GM19099 (cell line): ENCODE data around the gene CCDC27.

Experiments used
- POLR2A ChIP-seq: IDR thresholded peaks from 3 replicates; pipeline ENCODE4 v1.6.1; 2011; ENCODE audit warnings: low read depth; ENCODE audit not compliant: insufficient read length; ENCODE audit errors: extremely low read depth

The CCDC27 gene

DNA sequence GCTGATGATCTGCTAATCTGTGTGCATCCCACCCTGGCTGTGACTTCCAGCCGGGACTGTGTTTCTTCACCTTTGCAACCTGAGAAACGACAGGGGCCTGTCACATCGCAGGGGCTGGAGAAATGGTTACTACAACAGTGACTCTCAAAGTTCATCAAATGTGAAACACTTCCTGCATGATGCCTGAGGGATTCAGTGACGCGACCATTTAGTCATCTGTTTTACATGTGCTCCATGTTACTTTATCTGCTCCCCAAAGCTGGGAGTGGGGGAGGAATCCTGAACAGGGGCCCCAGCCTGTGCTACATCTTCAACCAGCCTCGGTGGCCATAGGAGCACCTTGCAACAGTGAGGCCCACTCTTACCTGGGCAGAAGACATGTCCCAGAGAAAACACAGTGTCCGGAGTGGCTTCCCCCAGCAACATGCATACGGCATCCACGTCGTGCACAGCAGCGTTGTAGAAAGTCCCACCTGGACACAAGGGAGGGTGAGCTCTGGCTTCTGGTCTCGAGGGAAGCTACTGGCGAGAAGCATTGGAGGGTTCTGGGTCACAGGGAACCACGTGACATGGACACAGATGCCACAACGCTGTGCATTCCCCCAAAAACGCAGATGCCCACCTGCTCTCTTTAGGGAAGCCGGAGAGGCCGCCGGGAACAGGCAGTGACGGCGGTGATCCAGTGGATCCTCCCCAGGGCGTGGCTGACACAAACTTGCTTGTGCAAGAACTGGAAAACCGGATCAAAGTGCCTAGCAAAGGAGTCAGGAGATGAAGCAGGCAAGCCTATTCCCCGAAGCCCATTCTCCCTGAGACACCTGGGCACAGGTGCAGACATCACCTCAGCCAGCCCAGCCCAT lies 9.6 kb upstream of the CCDC27 start:
- TF ChIP-seq POLR2A = no peak

DNA sequence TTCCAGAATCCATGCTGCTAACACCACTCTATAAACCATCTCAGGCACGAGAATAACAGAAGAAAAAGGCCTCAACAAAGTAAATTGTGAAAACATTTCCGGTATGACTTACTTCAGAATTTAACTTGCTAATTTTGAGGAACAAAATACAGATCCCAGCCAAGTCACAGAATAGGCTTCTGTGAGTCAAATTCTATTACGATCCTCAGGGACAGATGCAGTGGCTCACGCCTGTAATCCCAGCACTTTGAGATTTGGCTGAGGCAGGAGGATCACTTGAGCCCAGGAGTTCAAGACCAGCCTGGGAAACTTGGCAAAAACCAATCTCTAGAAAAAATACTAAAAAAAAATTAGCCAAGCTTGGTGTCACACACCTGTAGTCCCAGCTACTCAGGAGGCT lies 8.8 kb upstream of the CCDC27 start:
- TF ChIP-seq POLR2A = no peak

- TF ChIP-seq POLR2A = no peak
Observed at GRCh38 chr1:3743826-3744225, 8.4 kb upstream of the CCDC27 start.

GRCh38 chr1:3744646-3745045 lies 7.6 kb upstream of the CCDC27 start:
- TF ChIP-seq POLR2A = no peak

- TF ChIP-seq POLR2A = no peak
Observed at GRCh38 chr1:3745071-3745470, 7.2 kb upstream of the CCDC27 start.

GRCh38 chr1:3745590-3746381 lies 6.5 kb upstream of the CCDC27 start:
- TF ChIP-seq POLR2A = no peak

DNA sequence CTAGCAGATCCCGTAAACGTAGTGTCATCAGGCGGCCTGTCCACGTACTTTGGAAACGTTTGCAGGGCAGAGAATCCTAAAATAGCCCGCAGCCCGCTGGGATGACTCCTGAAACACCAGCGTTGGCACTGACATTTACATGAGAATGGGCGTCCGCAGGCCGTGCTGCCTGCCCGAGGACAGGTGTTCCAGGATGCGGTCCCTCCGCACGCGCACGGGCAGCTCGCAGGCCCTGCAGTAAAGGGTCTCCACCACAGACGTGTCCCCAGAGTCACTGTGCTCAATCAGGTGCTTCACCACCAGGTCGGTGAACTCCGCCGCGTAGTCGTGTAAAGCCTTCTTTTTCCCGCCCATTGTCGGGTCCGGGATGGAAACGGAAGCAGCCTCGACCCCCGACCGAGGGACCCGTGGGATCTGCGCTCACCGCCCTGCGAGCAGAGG lies 5.8 kb upstream of the CCDC27 start:
- no peak for TF ChIP-seq POLR2A

DNA sequence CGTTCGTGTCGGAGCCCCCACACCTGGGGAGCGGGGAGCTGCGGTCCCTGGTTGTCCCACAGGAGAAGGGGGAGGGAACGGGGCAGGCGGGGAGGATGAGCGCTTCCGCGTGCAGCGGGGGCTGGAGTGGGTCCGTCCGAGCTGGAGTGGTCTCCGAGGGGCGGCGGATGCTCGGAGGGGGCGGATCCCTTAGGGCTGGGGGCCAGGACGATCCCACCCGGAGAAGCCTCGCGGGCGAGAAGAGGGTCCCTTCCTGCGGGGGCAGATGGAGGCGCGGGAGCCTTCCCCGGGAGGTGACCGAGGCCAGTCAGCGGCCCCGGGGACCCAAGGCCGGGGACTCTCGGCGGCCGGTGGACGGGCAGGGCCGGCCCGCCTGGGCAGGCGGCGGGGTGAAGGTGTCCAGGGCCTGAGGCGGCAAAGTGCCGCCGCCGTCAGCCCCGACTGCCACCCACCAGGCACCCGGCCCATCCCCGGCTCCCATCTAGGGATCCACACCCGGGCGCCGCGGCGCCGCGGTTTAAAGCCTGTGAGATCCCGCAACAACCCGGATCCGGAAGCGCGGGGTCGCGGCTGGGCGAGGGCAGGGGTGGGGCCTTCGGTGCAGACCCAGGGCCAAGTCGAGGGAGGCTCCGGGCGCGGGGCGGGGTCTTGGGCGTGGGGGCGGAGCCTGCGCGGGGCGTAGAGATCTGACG lies 5.3 kb upstream of the CCDC27 start:
- peak; percentile 70 for TF ChIP-seq POLR2A

DNA sequence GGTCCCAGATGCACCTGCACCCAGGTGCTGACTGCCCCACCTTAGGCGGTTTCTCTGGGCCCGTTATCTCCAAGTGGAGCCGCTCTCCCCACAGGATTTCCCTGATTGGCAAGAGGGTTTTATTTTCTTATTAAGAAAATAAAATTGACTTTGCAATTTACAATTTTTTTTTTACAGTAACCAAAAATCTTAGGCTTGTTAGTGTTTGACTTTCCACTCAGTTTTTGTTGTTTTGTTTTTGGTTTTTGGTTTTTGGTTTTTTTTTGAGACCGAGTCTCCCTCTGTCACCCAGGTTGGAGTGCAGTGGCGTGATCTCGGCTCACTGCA lies 4.8 kb upstream of the CCDC27 start:
- TF ChIP-seq POLR2A = no peak

DNA sequence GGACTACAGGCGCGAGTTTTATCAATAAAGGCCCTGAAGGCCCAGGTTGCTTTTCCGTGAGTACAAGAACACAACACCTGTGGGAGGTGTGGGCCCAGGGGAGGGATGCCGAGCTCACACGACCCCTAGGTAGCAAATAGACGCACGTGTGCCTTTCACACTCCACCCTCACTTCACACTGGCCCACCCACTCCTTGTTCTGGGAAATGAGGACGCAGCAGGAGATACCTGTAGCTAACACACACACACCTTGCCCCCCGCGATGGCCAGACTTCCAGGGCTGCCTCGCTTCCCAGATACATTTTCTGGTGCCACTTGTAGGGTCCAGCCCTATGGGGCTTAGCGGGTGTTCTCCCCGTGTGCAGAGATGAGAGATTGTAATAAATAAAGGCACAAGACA lies 4.3 kb upstream of the CCDC27 start:
- TF ChIP-seq POLR2A = no peak

GRCh38 chr1:3749512-3749911 lies 2.7 kb upstream of the CCDC27 start:
- TF ChIP-seq POLR2A = no peak

GRCh38 chr1:3750741-3751140 lies 1.5 kb upstream of the CCDC27 start:
- no peak for TF ChIP-seq POLR2A

GRCh38 chr1:3753656-3754454 lies 1.6 kb downstream of the CCDC27 start:
- TF ChIP-seq POLR2A = no peak

- TF ChIP-seq POLR2A = no peak
Observed at GRCh38 chr1:3756394-3756793, 4.1 kb downstream of the CCDC27 start.

DNA sequence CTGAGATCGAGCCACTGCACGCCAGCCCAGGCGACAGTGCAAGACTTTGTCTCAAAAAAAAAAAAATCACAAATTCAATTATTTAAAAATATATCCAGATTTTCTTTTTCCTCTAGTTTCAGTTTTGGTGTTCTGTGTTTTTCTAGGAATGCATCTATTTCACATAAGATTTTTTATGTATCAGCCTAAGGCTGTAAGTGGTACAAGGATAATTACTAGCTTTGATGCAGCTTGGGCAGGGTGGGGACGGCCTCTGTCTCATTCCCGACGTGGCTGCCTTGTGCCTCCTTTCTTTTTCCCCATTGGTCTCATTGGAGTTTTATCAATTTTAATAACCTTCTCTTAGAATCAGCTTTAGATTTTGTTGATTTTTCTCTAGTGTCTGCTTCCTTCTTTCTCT lies 6.9 kb downstream of the CCDC27 start:
- TF ChIP-seq POLR2A = no peak
